ENCODE measurements around the gene ZFP91. TPM values are rescaled to one million over a fixed set of nuclear protein-coding genes. Genes with fewer than 3 reads are reported as not detected.

Gene ZFP91
- total and polyA plus RNA-seq, 9 of the 15 experiments (the other 6 are each of a cell fraction or from before 2014, with no cell fraction given): 17.6 to 58.3 (median 34.0) TPM

DNA sequence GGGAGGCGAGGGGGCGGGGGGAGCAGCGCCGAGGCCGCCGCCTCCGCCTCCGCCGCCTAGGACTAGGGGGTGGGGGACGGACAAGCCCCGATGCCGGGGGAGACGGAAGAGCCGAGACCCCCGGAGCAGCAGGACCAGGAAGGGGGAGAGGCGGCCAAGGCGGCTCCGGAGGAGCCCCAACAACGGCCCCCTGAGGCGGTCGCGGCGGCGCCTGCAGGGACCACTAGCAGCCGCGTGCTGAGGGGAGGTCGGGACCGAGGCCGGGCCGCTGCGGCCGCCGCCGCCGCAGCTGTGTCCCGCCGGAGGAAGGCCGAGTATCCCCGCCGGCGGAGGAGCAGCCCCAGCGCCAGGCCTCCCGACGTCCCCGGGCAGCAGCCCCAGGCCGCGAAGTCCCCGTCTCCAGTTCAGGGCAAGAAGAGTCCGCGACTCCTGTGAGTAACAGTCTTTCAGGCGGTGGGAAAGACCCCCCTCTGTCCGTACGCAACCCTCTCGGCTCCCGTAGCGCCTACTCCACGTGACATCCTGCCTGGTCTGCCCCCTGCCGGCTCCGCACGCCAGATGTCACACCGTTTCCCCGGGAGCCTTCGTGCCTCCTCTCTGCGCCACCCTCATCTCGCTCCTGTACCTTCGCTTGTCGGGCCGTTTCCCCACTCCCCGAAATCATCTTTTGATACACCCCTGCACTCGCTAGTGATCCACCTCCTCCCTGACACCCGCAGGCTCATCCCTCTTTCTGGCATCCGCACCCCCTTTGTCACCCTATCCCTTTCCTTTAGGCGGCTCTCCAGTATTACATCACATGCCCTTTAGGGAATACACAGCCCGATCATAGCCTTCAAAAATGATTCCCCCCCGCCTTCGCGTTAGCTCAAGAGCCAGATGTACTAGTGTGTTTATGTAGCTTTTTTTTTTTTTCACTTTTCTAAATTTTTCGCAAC, 598 bp downstream of the ZFP91 start (continued):
- TF ChIP-seq, protein P1, sequence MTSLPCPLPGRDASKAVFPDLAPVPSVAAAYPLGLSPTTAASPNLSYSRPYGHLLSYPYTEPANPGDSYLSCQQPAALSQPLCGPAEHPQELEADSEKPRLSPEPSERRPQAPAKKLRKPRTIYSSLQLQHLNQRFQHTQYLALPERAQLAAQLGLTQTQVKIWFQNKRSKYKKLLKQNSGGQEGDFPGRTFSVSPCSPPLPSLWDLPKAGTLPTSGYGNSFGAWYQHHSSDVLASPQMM (CRISPR knock-in tag; IDR thresholded peaks at IDR 0.05): no peak
- TF ChIP-seq PYGO2 (tag; IDR thresholded peaks at IDR 0.05): 0 out of 2 replicates have a peak, but pooled peaks have one; percentile 31

DNA sequence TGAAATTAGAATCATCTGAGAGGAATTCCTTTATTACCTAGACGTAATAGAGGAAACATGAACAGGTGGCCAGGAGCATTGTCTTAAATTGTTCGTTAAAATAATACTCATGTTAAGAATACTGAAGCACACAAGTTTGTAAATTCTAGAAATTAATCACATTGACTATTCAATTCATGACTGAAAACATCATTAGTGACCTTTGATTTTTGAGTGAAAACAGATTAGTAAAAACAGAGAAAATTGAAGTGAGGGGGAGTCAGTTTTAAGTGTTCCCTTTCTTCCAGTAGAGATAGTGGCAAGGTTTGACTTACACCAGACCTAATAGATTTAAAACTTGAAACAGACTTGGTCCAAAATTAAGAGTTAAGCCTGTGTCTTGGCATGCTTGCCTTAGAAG, 1.4 kb downstream of the ZFP91 start:
- 3% methylated on average over 2 of the region's 2 CpGs for WGBS (ENCODE audit: insufficient coverage, low coverage, missing lambda C conversion rate)
- Histone ChIP-seq H3K36me3 (ENCODE audit: control insufficient read depth, insufficient read depth, low read length) (peaks cover 27% of the 10 kb centered on the region), H3K27me3 (ENCODE audit: control insufficient read depth in 2 of 2, insufficient read depth in 2 of 2, low read length in 2 of 2) (no peaks in the 10 kb centered on the region), H3K9me1 (ENCODE audit: control insufficient read depth, insufficient read depth, low read length) (no peaks in the 10 kb centered on the region), H3K79me2 (ENCODE audit: control insufficient read depth, insufficient read depth, low read length) (peaks cover 85% of the 10 kb centered on the region), H3K4me2 (ENCODE audit: insufficient read depth, low read length) (peak overlapping the region; percentile 94), H3K9me3 (replicated peaks; ENCODE audit: control insufficient read depth, insufficient read depth, low read depth, low read length) (no peaks in the 10 kb centered on the region), H3K4me3 (peak overlapping the region; percentile 87), H3K4me1 (replicated peaks in 1 of 2; ENCODE audit: control insufficient read depth in 2 of 2, insufficient read depth in 2 of 2, low read length in 2 of 2) (peaks cover 12 to 14% of the 10 kb centered on the region in 2 experiments), H3K9ac (ENCODE audit: insufficient read depth in 1 of 2, low read depth in 2 of 2, low read length in 2 of 2) (peak overlapping the region; percentile 2 to 99; a peak in 3 of 4 replicates), H3K27ac (ENCODE audit: extremely low read depth, low read depth, low read length) (peak overlapping the region; percentile 98; the same call in 2 of the 3 replicates), H4K20me1 (replicated peaks; ENCODE audit: control insufficient read depth, insufficient read depth, low read length) (peaks cover 5% of the 10 kb centered on the region; the same call in 1 of the 2 replicates), H2AFZ (ENCODE audit: low read depth, low read length) (no peak overlapping the region)
- ChIA-PET POLR2A (interaction anchor here (1.2 kb wide), 1 partner anchor 18 kb away, joined by 3 read pairs; no protein-coding TSS in a partner anchor), CTCF (ENCODE audit: low intra/inter-chr PET ratio) (interaction anchor here (0.8 to 1.3 kb wide), 2 partner anchors 208 to 590 kb away, joined by 3 to 4 read pairs; no protein-coding TSS in a partner anchor)
- DNase-seq (ENCODE audit: extremely low read depth in 1 of 4, low spot score in 3 of 4): no peak
- intact Hi-C loops (cut with micrococcal nuclease) (no loop called here), in situ Hi-C loops (cut with MboI) (no loop called here)
- no peak for ATAC-seq
- TSS peak; percentile 36 for BruUV-seq (replicated peaks)
- FAIRE-seq: no peak
- TF ChIP-seq ZKSCAN1 (IDR thresholded peaks at IDR 0.05; ENCODE audit: low read depth, low read length) (no peak), TCFL5 (CRISPR knock-in tag; conservative IDR thresholded peaks at IDR 0.05) (no peak), ESRRB (CRISPR knock-in tag; IDR thresholded peaks at IDR 0.05; ENCODE audit: borderline replicate concordance) (no peak), CBFA2T3 (IDR thresholded peaks at IDR 0.05) (no peak), DNMT1 (IDR thresholded peaks at IDR 0.05) (no peak), PTTG1 (tag; IDR thresholded peaks at IDR 0.05; ENCODE audit: low read depth) (no peak), ZFP1 (CRISPR knock-in tag; IDR thresholded peaks at IDR 0.05) (no peak), ZNF77 (CRISPR knock-in tag; IDR thresholded peaks at IDR 0.05) (no peak), THRAP3 (IDR thresholded peaks at IDR 0.05; ENCODE audit: borderline replicate concordance) (no peak), ZNF644 (tag; IDR thresholded peaks at IDR 0.05; ENCODE audit: low read depth) (no peak), CBX2 (IDR thresholded peaks at IDR 0.05; ENCODE audit: insufficient read depth, low read length, poor library complexity, severe bottlenecking) (no peak), PCBP2 (IDR thresholded peaks at IDR 0.05; ENCODE audit: low read depth, low read length, poor library complexity, severe bottlenecking) (no peak), ZNF12 (CRISPR knock-in tag; IDR thresholded peaks at IDR 0.05) (no peak)
- TF ChIP-seq, protein P2, sequence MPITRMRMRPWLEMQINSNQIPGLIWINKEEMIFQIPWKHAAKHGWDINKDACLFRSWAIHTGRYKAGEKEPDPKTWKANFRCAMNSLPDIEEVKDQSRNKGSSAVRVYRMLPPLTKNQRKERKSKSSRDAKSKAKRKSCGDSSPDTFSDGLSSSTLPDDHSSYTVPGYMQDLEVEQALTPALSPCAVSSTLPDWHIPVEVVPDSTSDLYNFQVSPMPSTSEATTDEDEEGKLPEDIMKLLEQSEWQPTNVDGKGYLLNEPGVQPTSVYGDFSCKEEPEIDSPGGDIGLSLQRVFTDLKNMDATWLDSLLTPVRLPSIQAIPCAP (CRISPR knock-in tag; IDR thresholded peaks at IDR 0.05; ENCODE audit: borderline replicate concordance): no peak
- TF ChIP-seq, protein P3, sequence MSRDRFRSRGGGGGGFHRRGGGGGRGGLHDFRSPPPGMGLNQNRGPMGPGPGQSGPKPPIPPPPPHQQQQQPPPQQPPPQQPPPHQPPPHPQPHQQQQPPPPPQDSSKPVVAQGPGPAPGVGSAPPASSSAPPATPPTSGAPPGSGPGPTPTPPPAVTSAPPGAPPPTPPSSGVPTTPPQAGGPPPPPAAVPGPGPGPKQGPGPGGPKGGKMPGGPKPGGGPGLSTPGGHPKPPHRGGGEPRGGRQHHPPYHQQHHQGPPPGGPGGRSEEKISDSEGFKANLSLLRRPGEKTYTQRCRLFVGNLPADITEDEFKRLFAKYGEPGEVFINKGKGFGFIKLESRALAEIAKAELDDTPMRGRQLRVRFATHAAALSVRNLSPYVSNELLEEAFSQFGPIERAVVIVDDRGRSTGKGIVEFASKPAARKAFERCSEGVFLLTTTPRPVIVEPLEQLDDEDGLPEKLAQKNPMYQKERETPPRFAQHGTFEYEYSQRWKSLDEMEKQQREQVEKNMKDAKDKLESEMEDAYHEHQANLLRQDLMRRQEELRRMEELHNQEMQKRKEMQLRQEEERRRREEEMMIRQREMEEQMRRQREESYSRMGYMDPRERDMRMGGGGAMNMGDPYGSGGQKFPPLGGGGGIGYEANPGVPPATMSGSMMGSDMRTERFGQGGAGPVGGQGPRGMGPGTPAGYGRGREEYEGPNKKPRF (IDR thresholded peaks at IDR 0.05; ENCODE audit: low read depth, low read length): no peak

All from K562 (cell line).